Endothelial cell of hepatic sinusoid (primary cell): ENCODE measurements around the gene GATC.
"Not testable (repeated sequence)": the region's sequence is repeated elsewhere in the genome, so short reads cannot be mapped to it uniquely, and the experiment has no call there.

Experiments used
- in situ Hi-C: cut with HindIII; loops from 2 replicates; pipeline ENCODE4 v1.10.0; 2017; ENCODE audit warnings: low sequenced_read_pairs

The GATC gene

GRCh38 chr12:120468821-120469449 is 22.7 kb downstream of the GATC start:
- in situ Hi-C loops: no loop called here

- in situ Hi-C loops: no loop called here
These were observed 23.4 kb downstream of the GATC start, which contains the start of gene SRSF9 for GRCh38 chr12:120469450-120470149. TSS of gene SRSF9 (minus strand) at chr12:120469748. CDS start at chr12:120469609, 139 bp downstream.

- in situ Hi-C loops: no loop called here
These were observed 24.0 kb downstream of the GATC start for GRCh38 chr12:120470150-120470784.

GRCh38 chr12:120472521-120472920 is 26.3 kb downstream of the GATC start:
- in situ Hi-C loops: no loop called here

GRCh38 chr12:120473807-120474615 is 27.8 kb downstream of the GATC start:
- in situ Hi-C loops: no loop called here

- in situ Hi-C loops: no loop called here
These were observed 28.3 kb downstream of the GATC start for GRCh38 chr12:120474616-120474960.

- in situ Hi-C loops: loop anchor here (5.0 kb wide), 1 partner anchor 88 kb away; no protein-coding TSS in a partner anchor
These were observed 29.4 kb downstream of the GATC start for GRCh38 chr12:120475643-120476042.

GRCh38 chr12:120479458-120479857 is 33.2 kb downstream of the GATC start:
- in situ Hi-C loops: loop anchor here (5.0 kb wide), 1 partner anchor 92 kb away; no protein-coding TSS in a partner anchor

GRCh38 chr12:120480211-120480610 is 34.0 kb downstream of the GATC start:
- in situ Hi-C loops: no loop called here

- in situ Hi-C loops: no loop called here
These were observed 35.0 kb downstream of the GATC start for GRCh38 chr12:120481022-120481767.

- in situ Hi-C loops: no loop called here
These were observed 37.4 kb downstream of the GATC start for GRCh38 chr12:120483621-120484020.

GRCh38 chr12:120485961-120486881 is 40.0 kb downstream of the GATC start:
- in situ Hi-C loops: no loop called here

- in situ Hi-C loops: not testable (repeated sequence)
These were observed 41.3 kb downstream of the GATC start for GRCh38 chr12:120487552-120487951.

GRCh38 chr12:120488057-120488640 is 41.9 kb downstream of the GATC start:
- in situ Hi-C loops: no loop called here

- in situ Hi-C loops: no loop called here
These were observed 42.8 kb downstream of the GATC start for GRCh38 chr12:120489018-120489417.

- in situ Hi-C loops: loop anchor here (5.0 to 10.0 kb wide), 2 partner anchors 92 to 1474 kb away; partner anchors contain the start of gene POP5
These were observed 44.1 kb downstream of the GATC start for GRCh38 chr12:120490325-120490724.

GRCh38 chr12:120490833-120491512 is 44.7 kb downstream of the GATC start:
- in situ Hi-C loops: loop anchor here (5.0 to 10.0 kb wide), 2 partner anchors 91 to 1474 kb away; partner anchors contain the start of gene POP5

GRCh38 chr12:120495186-120495730 is 49.0 kb downstream of the GATC start:
- in situ Hi-C loops: loop anchor here (5.0 to 10.0 kb wide), 2 partner anchors 42 to 1470 kb away; no protein-coding TSS in a partner anchor
